Measurements from ENCODE around the gene MYL12B.

The MYL12B gene

GRCh38 chr18:3248658-3249359 lies 13.1 kb upstream of the MYL12B start:
- POLR2A ChIA-PET = interaction anchor here (0.9 to 2.4 kb wide), 7 partner anchors 8 to 687 kb away, joined by 3 to 18 read pairs (median 5); partner anchors contain the start of gene MYL12B
- no peaks in the 10 kb centered on the region for H3K9me3 ChIP-seq (ENCODE audit: control insufficient read depth, insufficient read depth, low read depth, low read length)
- peak overlapping the region; percentile 98 for H3K4me3 ChIP-seq (ENCODE audit: low read depth, low read length)
- no peak overlapping the region for H3K27ac ChIP-seq (ENCODE audit: extremely low read depth, low read depth, low read length)
- no peak for TF ChIP-seq ZBTB6 (tag by site-specific recombination; IDR thresholded peaks at IDR 0.05)
- TF ChIP-seq KLF10 (tag by site-specific recombination; IDR thresholded peaks at IDR 0.05) = 0 out of 2 replicates have a peak, but pooled peaks have one; percentile 14
- 0 out of 2 replicates have a peak, but pooled peaks have one; percentile 32 for TF ChIP-seq KLF9 (tag by site-specific recombination; IDR thresholded peaks at IDR 0.05; ENCODE audit: low read depth)
- CTCF ChIA-PET = interaction anchor here (0.6 to 4.1 kb wide), 6 partner anchors 24 to 417 kb away, joined by 3 to 84 read pairs (median 5); no protein-coding TSS in a partner anchor
- peaks cover 11% of the 10 kb centered on the region for H3K4me1 ChIP-seq (ENCODE audit: control insufficient read depth, insufficient read depth, low read length)
- H3K36me3 ChIP-seq (ENCODE audit: control insufficient read depth in 2 of 2, insufficient read depth in 1 of 2, low read length in 2 of 2) = peaks cover 8 to 12% of the 10 kb centered on the region in 2 experiments

- ChIA-PET POLR2A (interaction anchor here (0.6 to 1.9 kb wide), 3 partner anchors 11 to 344 kb away, joined by 3 to 11 read pairs (median 3); partner anchors contain the start of gene MYL12B), CTCF (interaction anchor here (0.6 to 1.2 kb wide), 4 partner anchors 155 to 1027 kb away, joined by 3 to 5 read pairs (median 4); no protein-coding TSS in a partner anchor)
- H3K27ac ChIP-seq (ENCODE audit: extremely low read depth, low read depth, low read length) = no peak overlapping the region
These were observed 11.5 kb upstream of the MYL12B start for GRCh38 chr18:3250237-3251107.

More at GRCh38 chr18:3250237-3251107, 11.5 kb upstream of the MYL12B start:
- Histone ChIP-seq H3K4me1 (ENCODE audit: control insufficient read depth, insufficient read depth, low read length) (peaks cover 11% of the 10 kb centered on the region), H3K4me3 (ENCODE audit: low read depth, low read length) (no peak overlapping the region), H3K9me3 (ENCODE audit: control insufficient read depth, insufficient read depth, low read depth, low read length) (no peaks in the 10 kb centered on the region), H3K36me3 (ENCODE audit: control insufficient read depth in 2 of 2, insufficient read depth in 1 of 2, low read length in 2 of 2) (peaks cover 14 to 28% of the 10 kb centered on the region in 2 experiments)
- no peak for TF ChIP-seq ZNF302 (tag by site-specific recombination; IDR thresholded peaks at IDR 0.05; ENCODE audit: low read depth)
- TF ChIP-seq SP7 (tag by site-specific recombination; IDR thresholded peaks at IDR 0.05) = peak; percentile 46; the same call in 1 of the 2 replicates
- TF ChIP-seq ZNF362 (tag by site-specific recombination; IDR thresholded peaks at IDR 0.05) = 0 out of 2 replicates have a peak, but pooled peaks have one; percentile 24
- 0 out of 2 replicates have a peak, but pooled peaks have one; percentile 22 for TF ChIP-seq ZFP37 (tag by site-specific recombination; IDR thresholded peaks at IDR 0.05)
- peak; percentile 26; the same call in 1 of the 2 replicates for TF ChIP-seq PRDM6 (tag by site-specific recombination; IDR thresholded peaks at IDR 0.05)
- no peak for TF ChIP-seq ZNF350 (tag by site-specific recombination; IDR thresholded peaks at IDR 0.05)
- no peak for TF ChIP-seq ZNF175 (tag by site-specific recombination; IDR thresholded peaks at IDR 0.05)
- TF ChIP-seq ZNF629 (tag by site-specific recombination; IDR thresholded peaks at IDR 0.05) = peak; percentile 52; the same call in 1 of the 2 replicates
- TF ChIP-seq ZNF366 (tag by site-specific recombination; conservative IDR thresholded peaks at IDR 0.05) = peak; percentile 58
- peak; percentile 29; the same call in 1 of the 2 replicates for TF ChIP-seq SP3 (tag by site-specific recombination; IDR thresholded peaks at IDR 0.05)
- peak; percentile 72 for TF ChIP-seq WT1 (tag by site-specific recombination; IDR thresholded peaks at IDR 0.05)

Data from HEK293 (cell line).